Muscle of back (tissue), 11 donors: Measurements from ENCODE around the gene SMYD1. TPM values are rescaled to one million over a fixed set of nuclear protein-coding genes. Genes with fewer than 3 reads are reported as not detected.

Experiments used
- DNase-seq, 3 donors: peaks; one replicate each; pipeline versions ENCODE4 v3.0.0 to v3.0.0-alpha.2; 2013
- polyA plus RNA-seq, 10 donors: library from polyadenylated mRNA; unstranded; fragments of 120-200 nt; gene quantifications; one replicate each; pipeline ENCODE4 v1.2.1, GENCODE V29; 2013; ENCODE audit not compliant: insufficient read length in 10 of 10

Gene SMYD1
- polyA plus RNA-seq, 10 donors, result 158 to 375 (median 294) TPM

DNA sequence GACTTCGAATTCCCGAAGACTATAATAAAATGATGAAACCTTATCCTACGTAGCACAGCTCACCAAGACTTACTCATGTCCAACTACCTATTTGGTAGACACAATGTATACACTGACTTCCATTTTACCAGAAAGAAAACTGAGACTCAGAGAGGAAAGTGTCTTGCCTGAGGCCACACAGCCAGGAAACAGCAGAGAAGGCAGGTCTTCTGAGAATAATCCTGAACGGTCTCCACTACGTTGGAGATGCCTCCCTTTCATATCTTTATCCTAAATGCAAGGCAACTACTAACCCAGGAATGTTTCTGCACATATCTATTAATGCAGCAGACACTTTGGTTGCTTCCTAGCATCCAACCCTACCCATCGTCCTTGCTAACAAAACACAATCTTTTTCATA, 72.2 kb downstream of the SMYD1 start:
- no peak for DNase-seq

GRCh38 chr2:88141952-88142351, 74.3 kb downstream of the SMYD1 start:
- no peak for DNase-seq

GRCh38 chr2:88144271-88144670, 76.6 kb downstream of the SMYD1 start:
- DNase-seq, result no peak

DNA sequence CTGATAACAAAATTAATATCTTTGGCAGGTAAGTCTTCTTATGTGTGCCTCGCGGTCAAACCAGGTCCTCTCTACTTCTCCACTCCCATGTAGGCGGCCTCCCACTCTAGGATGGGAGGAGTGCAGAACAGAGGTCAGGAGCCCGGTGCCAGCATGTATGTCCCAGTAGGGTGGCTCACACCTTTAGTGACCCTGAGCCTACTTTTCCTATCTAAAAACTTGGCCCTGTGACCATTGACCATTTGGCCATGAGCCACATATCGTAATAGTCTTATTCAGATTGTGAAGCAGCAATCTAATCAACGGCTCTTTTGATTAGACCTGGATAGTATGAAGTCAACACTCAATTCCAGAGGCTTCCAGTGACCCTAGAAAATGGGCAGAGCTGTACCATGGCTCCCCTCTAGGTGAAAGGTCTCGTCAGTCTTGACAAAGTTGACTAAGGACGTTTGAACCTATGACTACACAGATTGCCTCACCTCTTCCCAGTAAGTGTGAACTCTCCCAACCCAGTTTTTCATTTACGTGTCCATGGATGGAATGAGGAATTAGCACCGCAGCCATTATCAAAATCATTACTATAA, 77.4 kb downstream of the SMYD1 start:
- no peak for DNase-seq

GRCh38 chr2:88146590-88146989, 79.0 kb downstream of the SMYD1 start:
- DNase-seq, result no peak

- no peak for DNase-seq
Measured at GRCh38 chr2:88147145-88147544, 79.5 kb downstream of the SMYD1 start.

- no peak for DNase-seq
Measured at GRCh38 chr2:88148929-88149438, 81.4 kb downstream of the SMYD1 start.

DNA sequence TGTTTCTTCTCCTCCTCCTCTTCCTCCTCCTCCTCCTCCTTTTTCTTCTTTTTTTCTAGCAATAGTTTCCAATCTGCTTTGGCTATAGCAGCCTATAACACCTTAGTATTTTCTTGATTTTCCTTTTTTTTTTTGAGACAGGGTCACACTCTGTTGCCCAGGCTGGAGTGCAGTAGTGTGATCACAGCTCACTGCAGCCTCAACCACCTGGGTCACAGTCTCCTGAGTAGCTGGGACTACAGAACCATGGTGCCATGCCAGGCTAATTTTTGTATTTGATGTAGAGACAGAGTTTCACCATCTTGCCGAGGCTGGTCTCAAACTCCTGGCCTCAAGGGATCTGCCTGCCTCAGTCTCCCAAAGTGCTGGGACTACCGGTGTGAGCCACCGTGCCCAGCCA, 91.9 kb downstream of the SMYD1 start:
- DNase-seq, result no peak

- DNase-seq, result peak; percentile 60 to 77 (median 73)
Measured at GRCh38 chr2:88159955-88160415, 92.4 kb downstream of the SMYD1 start.

GRCh38 chr2:88160517-88160916, 92.9 kb downstream of the SMYD1 start:
- peak in 1 of 3 donors; percentile 67 for DNase-seq

DNA sequence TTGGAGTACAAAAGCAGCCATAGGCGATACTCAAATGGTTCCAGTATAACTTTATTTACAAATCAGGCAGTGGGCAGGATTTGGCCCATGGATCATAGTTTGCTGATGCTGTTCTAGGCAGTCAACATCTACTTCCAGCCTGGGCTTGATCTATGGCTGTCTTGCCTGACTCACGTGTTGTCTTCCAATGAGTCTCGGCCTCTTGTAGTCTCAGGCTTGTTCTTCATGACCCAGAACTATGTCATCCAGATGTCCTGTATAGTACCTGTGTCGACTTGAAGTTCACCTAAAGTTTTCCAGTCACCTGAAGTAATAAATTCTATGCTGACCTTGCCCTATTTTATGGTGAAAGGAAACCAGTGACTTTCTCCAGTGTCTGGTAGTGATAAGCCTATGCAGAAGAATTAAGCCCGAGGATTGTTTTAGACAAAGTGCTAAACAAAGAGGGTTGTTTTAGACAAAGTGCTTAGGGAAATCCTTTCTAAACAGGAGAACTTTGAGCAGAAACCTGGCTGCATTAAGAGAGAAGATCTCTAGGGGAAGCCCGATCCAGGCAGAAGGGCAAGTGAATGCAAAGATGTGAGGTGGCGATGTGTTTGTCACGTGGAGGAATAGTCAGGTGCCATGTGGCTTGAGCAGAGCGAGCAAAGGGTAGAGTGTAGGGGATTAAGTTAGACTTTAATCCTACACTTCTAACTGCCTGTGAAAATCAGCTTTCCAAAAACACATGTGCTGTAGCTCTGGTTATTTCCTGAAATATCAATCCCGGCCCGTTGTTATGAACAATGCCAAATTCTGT, 94.0 kb downstream of the SMYD1 start:
- no peak for DNase-seq

Other genes starting within 250 kb of the SMYD1 start
- gene RGPD2, start 242.0 kb upstream of the SMYD1 start, polyA plus RNA-seq, result 1 to 10 TPM in 6 of 10 donors, under 1 TPM in 3, not detected in 1; 0.24 to 3.9 (median 1.7) TPM
- not detected for gene RNU2-63P, start 51.3 kb upstream of the SMYD1 start, polyA plus RNA-seq
- 10 to 100 TPM; 31.7 to 43.7 (median 36.4) TPM for gene KRCC1, start 12.0 kb upstream of the SMYD1 start, polyA plus RNA-seq
- gene FABP1, start 60.2 kb downstream of the SMYD1 start, polyA plus RNA-seq, result 1 to 10 TPM in 2 of 10 donors, under 1 TPM in 6, not detected in 2; 0.21 to 3.3 (median 0.40) TPM
- 10 to 100 TPM in 8 of 10 donors, 1 to 10 TPM in 2; 6.7 to 36.2 (median 18.3) TPM for gene THNSL2, start 102.5 kb downstream of the SMYD1 start, polyA plus RNA-seq